Endothelial cell of umbilical vein (primary cell): ENCODE results near the gene NGRN. TPM values are rescaled to one million over a fixed set of nuclear protein-coding genes. Genes with fewer than 3 reads are reported as not detected.

Source experiments
- BruUV-seq: library from RNA; stranded (reverse); fragments of 400-500 nt; replicated peaks from 2 replicates; lab custom pipeline; 2021; lab: Mats Ljungman, UMichigan
- CTCF ChIA-PET: fragments of 300-600, 350-600 bp; sonication (Branson Sonifier 250); formaldehyde crosslinking; loops from one replicate; lab custom pipeline; 2021; ENCODE audit warnings: antibody characterized with exemption, inconsistent platforms; lab: Charles Lee
- POLR2A ChIA-PET: fragments of 300-600, 350-600 bp; sonication (Branson Sonifier 250); formaldehyde crosslinking; loops from one replicate; lab custom pipeline; 2021; ENCODE audit warnings: antibody characterized with exemption, inconsistent platforms; lab: Charles Lee
- DNase-seq: peaks from one replicate; pipeline ENCODE4 v3.0.0-alpha.2; 2011; ENCODE audit warnings: low read depth, low spot score
- FAIRE-seq: peaks from 2 replicates; lab custom pipeline; 2011; peaks lifted over from hg19 to GRCh38; lab: Jason Lieb, UNC
- H2AFZ ChIP-seq: 2 replicates; pipeline ENCODE4 v1.6.0; 2012; ENCODE audit warnings: low read depth, low read length, control low read depth, inconsistent platforms
- H3K27ac ChIP-seq: 2 replicates; pipeline ENCODE4 v1.5.1; 2011; ENCODE audit warnings: low read depth, mild to moderate bottlenecking, control low read depth, low read length, moderate library complexity; ENCODE audit not compliant: insufficient read depth
- H3K27me3 ChIP-seq, 2 experiments: 2 replicates each; pipeline versions ENCODE4 v1.6.0 to v1.6.1; 2011; ENCODE audit warnings: low read length in 2 of 2, mixed read lengths in 1 of 2; ENCODE audit not compliant: control insufficient read depth in 2 of 2, insufficient read depth in 2 of 2
- H3K36me3 ChIP-seq, 2 experiments: 2 replicates in 1 of 2; 3 replicates in 1 of 2; pipeline ENCODE4 v1.5.1; 2011; ENCODE audit warnings: low read length in 2 of 2, mild to moderate bottlenecking in 1 of 2, moderate library complexity in 1 of 2; ENCODE audit not compliant: control insufficient read depth in 2 of 2, insufficient read depth in 2 of 2; ENCODE audit errors: extremely low read depth in 1 of 2
- H3K4me1 ChIP-seq: 3 replicates; pipeline ENCODE4 v1.5.1; 2011; ENCODE audit warnings: mild to moderate bottlenecking, low read length; ENCODE audit not compliant: control insufficient read depth, insufficient read depth; ENCODE audit errors: extremely low read depth
- H3K4me2 ChIP-seq: 2 replicates; pipeline ENCODE4 v1.6.1; 2011; ENCODE audit warnings: low read length, control low read depth, mixed read lengths; ENCODE audit not compliant: insufficient read depth
- H3K4me3 ChIP-seq, 3 experiments: fragments of 200-600 bp in 1 of 3; sonication (generic), shearing (Covaris generic) in 1 of 3; replicated peaks in 1 of 3; 2 replicates each; pipeline ENCODE4 v1.5.1; 2011 to 2016; ENCODE audit warnings: control low read depth in 3 of 3, low read length in 3 of 3, mild to moderate bottlenecking in 2 of 3, inconsistent platforms in 1 of 3, low read depth in 1 of 3, moderate library complexity in 1 of 3; ENCODE audit not compliant: insufficient read depth in 1 of 3
- H3K79me2 ChIP-seq: 2 replicates; pipeline ENCODE4 v1.6.0; 2012; ENCODE audit warnings: low read length, inconsistent platforms; ENCODE audit not compliant: control insufficient read depth, insufficient read depth
- H3K9ac ChIP-seq: replicated peaks from 2 replicates; pipeline ENCODE3; 2011; ENCODE audit warnings: low read length, control low read depth; ENCODE audit not compliant: insufficient read depth; ENCODE audit errors: extremely low read depth
- H3K9me1 ChIP-seq: replicated peaks from 3 replicates; pipeline ENCODE4 v1.6.0; 2011; ENCODE audit warnings: mild to moderate bottlenecking, low read length; ENCODE audit not compliant: control insufficient read depth, insufficient read depth; ENCODE audit errors: extremely low read depth
- H3K9me3 ChIP-seq: replicated peaks from 2 replicates; pipeline ENCODE4 v1.5.1; 2012; ENCODE audit warnings: low read length, inconsistent platforms; ENCODE audit not compliant: control insufficient read depth, insufficient read depth
- H4K20me1 ChIP-seq: replicated peaks from 2 replicates; pipeline ENCODE3; 2011; ENCODE audit warnings: mild to moderate bottlenecking, low read length; ENCODE audit not compliant: control insufficient read depth, insufficient read depth; ENCODE audit errors: extremely low read depth
- CTCF ChIP-seq, 2 donors: IDR thresholded peaks; 1 replicate in 1 of 2; 2 replicates in 1 of 2; pipeline ENCODE4 v1.5.1; 2011; ENCODE audit warnings: low read length in 2 of 2, mild to moderate bottlenecking in 2 of 2, moderate library complexity in 2 of 2, control low read depth in 1 of 2, inconsistent platforms in 1 of 2, low read depth in 1 of 2; ENCODE audit not compliant: insufficient read depth in 1 of 2; ENCODE audit errors: extremely low read depth in 1 of 2
- EZH2 ChIP-seq: IDR thresholded peaks from 2 replicates; pipeline ENCODE4 v1.6.1; 2012; ENCODE audit warnings: borderline replicate concordance, low read depth, mild to moderate bottlenecking, moderate library complexity, low read length, inconsistent platforms; ENCODE audit not compliant: severe bottlenecking
- FOS ChIP-seq: IDR thresholded peaks from 2 replicates; pipeline ENCODE4 v1.6.1; 2011; ENCODE audit warnings: mild to moderate bottlenecking, low read length, moderate library complexity, borderline replicate concordance; ENCODE audit not compliant: insufficient read depth
- GATA2 ChIP-seq: IDR thresholded peaks from 2 replicates; pipeline ENCODE4 v1.7.0; 2011; ENCODE audit warnings: low read depth, mild to moderate bottlenecking, moderate library complexity, mixed read lengths, low read length; ENCODE audit not compliant: insufficient read length, insufficient read depth
- JUN ChIP-seq: IDR thresholded peaks from 2 replicates; pipeline ENCODE4 v1.6.1; 2011; ENCODE audit warnings: borderline replicate concordance, low read depth; ENCODE audit not compliant: insufficient read length, insufficient read depth
- MAX ChIP-seq: IDR thresholded peaks from 2 replicates; pipeline ENCODE4 v1.6.1; 2011; ENCODE audit not compliant: insufficient read depth, insufficient read length
- POLR2A ChIP-seq: IDR thresholded peaks from 2 replicates; pipeline ENCODE4 v1.6.1; 2012; ENCODE audit warnings: low read depth, mild to moderate bottlenecking, control low read depth, low read length
- POLR2AphosphoS5 ChIP-seq: IDR thresholded peaks from 2 replicates; pipeline ENCODE4 v1.6.1; 2012; ENCODE audit warnings: low read depth, mild to moderate bottlenecking, control low read depth, low read length, moderate library complexity; ENCODE audit not compliant: insufficient read depth
- dilution Hi-C: fragments of 300-500 bp; cut with MboI; formaldehyde crosslinking; loops from one replicate; pipeline ENCODE4 v1.15.0; 2019; ENCODE audit warnings: low sequenced_read_pairs; ENCODE audit not compliant: extremely low pct_ligation_motif_present
- intact Hi-C: fragments of 100-400 bp; cut with micrococcal nuclease; formaldehyde crosslinking; loops from one replicate; pipeline ENCODE4 v1.10.0; 2022
- polyA plus RNA-seq, 4 experiments: library from polyadenylated mRNA; depleted of rRNA in 3 of 4; stranded (reverse) in 3 of 4; unstranded in 1 of 4; fragments of >200 nt; gene quantifications; 2 replicates each; pipeline versions ENCODE4 v1.2.1 to v1.2.3, GENCODE V29; 2011 to 2012; ENCODE audit warnings: missing spikeins in 1 of 4
- total RNA-seq: library from RNA; stranded (reverse); gene quantifications from 2 replicates; pipeline ENCODE4 v1.2.3, GENCODE V29; 2021

NGRN gene
- total and polyA plus RNA-seq, 2 donors (not counting 3 experiments of a cell fraction or from before 2014, with no cell fraction given): 28.9 to 56.5 TPM

GRCh38 chr15:90239371-90239770, 26.1 kb upstream of the NGRN start:
- Histone ChIP-seq H3K4me2 (no peak overlapping the region), H3K27me3 (no peaks in the 10 kb centered on the region), H4K20me1 (no peaks in the 10 kb centered on the region), H3K27ac (no peak overlapping the region), H2AFZ (no peak overlapping the region), H3K79me2 (no peaks in the 10 kb centered on the region), H3K36me3 (no peaks in the 10 kb centered on the region), H3K4me1 (peaks cover 6% of the 10 kb centered on the region), H3K4me3 (no peak overlapping the region), H3K9me1 (no peaks in the 10 kb centered on the region), H3K9me3 (no peaks in the 10 kb centered on the region), H3K9ac (no peak overlapping the region)
- intact Hi-C loops (no loop called here), dilution Hi-C loops (no loop called here)
- ChIA-PET CTCF (interaction anchor here (1.4 kb wide), 1 partner anchor 10 kb away, joined by 3 read pairs; the partner anchor contains the start of gene TTLL13), POLR2A (no interaction called here)
- no peak for FAIRE-seq
- no peak for TF ChIP-seq MAX
- TF ChIP-seq EZH2: no peak
- TF ChIP-seq FOS: no peak
- no peak for TF ChIP-seq JUN
- TF ChIP-seq GATA2: no peak
- no peak for TF ChIP-seq CTCF (IDR thresholded peaks at IDR 0.05; ENCODE audit: extremely low read depth in 1 of 2, insufficient read depth in 1 of 2, low read depth in 1 of 2, low read length in 2 of 2)
- TF ChIP-seq POLR2AphosphoS5: no peak
- no peak for TF ChIP-seq POLR2A
- DNase-seq: no peak
- no TSS peak for BruUV-seq
